Memory B cell (primary cell): ENCODE data around the gene CAMSAP2.

Source experiments
- ATAC-seq: fragments of 150-1000 bp; cut with Tn5 transposase; 2 replicates; pipeline ENCODE4 v1.10.0; 2021; ENCODE audit warnings: low read depth, mild to moderate bottlenecking, moderate library complexity
- DNase-seq, 2 donors: peaks; one replicate each; pipeline ENCODE4 v3.0.0; 2022; ENCODE audit warnings: low spot score in 2 of 2
- H3K27ac Mint-ChIP-seq: one replicate; pipeline ENCODE4 v1.8.0; 2022; ENCODE audit warnings: mild to moderate bottlenecking, moderate library complexity, mixed read lengths
- H3K27me3 Mint-ChIP-seq: one replicate; pipeline ENCODE4 v1.8.0; 2022; ENCODE audit warnings: mixed read lengths
- H3K36me3 Mint-ChIP-seq: one replicate; pipeline ENCODE4 v1.8.0; 2022; ENCODE audit warnings: mild to moderate bottlenecking, mixed read lengths
- H3K4me1 Mint-ChIP-seq: one replicate; pipeline ENCODE4 v1.8.0; 2022; ENCODE audit warnings: mixed read lengths
- H3K4me3 Mint-ChIP-seq: one replicate; pipeline ENCODE4 v1.8.0; 2022; ENCODE audit warnings: mild to moderate bottlenecking, moderate library complexity, mixed read lengths
- H3K9me3 Mint-ChIP-seq: one replicate; pipeline ENCODE4 v1.8.0; 2022; ENCODE audit warnings: mixed read lengths

The CAMSAP2 gene

GRCh38 chr1:200751717-200752116 lies 13.0 kb downstream of the CAMSAP2 start:
- H3K36me3 Mint-ChIP-seq, result no peaks in the 10 kb centered on the region
- H3K9me3 Mint-ChIP-seq, result no peaks in the 10 kb centered on the region
- no peak overlapping the region for H3K4me3 Mint-ChIP-seq
- DNase-seq (no peak), ATAC-seq (no peak)
- peaks cover 5% of the 10 kb centered on the region for H3K4me1 Mint-ChIP-seq
- peaks cover 3% of the 10 kb centered on the region for H3K27me3 Mint-ChIP-seq
- H3K27ac Mint-ChIP-seq, result no peak overlapping the region

DNA sequence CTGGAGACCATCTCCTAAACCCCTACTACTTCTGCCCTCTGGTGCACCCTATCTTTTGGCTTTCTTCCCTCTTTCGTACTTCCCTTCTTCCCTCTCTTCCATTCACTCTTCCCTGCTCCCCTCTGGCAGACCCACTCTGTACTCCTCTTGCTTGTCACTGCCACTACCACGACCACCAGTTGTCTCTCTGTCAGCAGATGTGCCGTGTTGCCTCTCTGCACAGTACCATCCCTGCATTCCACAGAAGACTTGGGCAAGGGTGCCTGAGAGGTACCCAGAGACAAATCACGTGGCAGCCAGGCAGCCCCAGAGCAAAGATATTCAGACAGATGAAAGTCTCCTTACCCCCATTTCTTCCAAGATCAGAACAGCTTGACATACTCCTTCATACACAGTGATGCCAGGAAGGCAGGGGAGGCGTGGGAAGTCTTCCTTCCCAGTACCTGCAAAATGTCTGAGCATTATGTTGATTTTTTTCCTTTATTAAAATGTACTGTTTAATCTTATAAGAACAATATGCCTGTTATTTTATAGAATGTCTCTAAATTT lies 15.0 kb downstream of the CAMSAP2 start:
- peaks cover 5% of the 10 kb centered on the region for H3K4me1 Mint-ChIP-seq
- H3K36me3 Mint-ChIP-seq, result no peaks in the 10 kb centered on the region
- H3K4me3 Mint-ChIP-seq, result no peak overlapping the region
- ATAC-seq (no peak), DNase-seq (no peak)
- H3K9me3 Mint-ChIP-seq, result no peaks in the 10 kb centered on the region
- H3K27me3 Mint-ChIP-seq, result peaks cover 3% of the 10 kb centered on the region
- no peak overlapping the region for H3K27ac Mint-ChIP-seq

DNA sequence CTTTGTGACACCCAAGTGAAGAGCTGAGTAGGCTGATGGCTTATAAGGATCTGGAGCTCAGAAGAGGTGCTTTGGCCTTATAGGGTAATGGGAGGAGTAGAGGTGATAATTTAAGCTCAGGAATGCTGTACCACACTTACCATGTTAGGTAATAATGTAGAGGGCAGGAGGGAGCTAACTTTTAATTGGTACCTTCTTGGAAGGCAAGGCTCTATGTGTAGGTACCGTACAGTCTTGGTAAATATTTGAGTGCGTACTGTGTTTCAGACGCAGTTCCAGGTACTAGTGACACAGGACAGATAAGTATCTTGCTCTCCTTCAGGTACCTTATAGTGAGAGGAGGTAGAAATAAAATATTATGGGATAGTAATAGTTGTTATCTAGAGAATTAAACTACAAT lies 16.8 kb downstream of the CAMSAP2 start:
- Mint-ChIP-seq H3K4me3 (no peak overlapping the region), H3K9me3 (no peaks in the 10 kb centered on the region), H3K36me3 (no peaks in the 10 kb centered on the region), H3K4me1 (peaks cover 5% of the 10 kb centered on the region), H3K27me3 (peaks cover 3% of the 10 kb centered on the region), H3K27ac (no peak overlapping the region)
- DNase-seq (no peak), ATAC-seq (no peak)

DNA sequence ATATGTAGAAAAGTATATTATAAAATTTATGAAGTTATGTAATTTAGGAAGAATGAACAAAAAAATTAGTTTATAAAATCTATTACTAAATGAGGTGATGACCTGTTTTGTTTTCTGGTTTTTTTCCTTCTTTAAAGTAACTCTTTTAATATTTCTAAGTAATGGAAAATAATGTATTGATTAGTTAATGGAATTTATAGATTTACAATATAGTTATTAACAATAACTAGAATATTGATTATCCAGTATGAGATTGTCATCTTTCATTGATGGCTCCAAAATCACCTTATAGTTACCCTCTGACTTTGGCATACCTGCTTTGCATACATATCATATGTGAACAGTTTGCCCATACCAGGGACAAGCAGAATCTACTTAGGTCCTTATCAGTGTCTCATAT lies 23.4 kb downstream of the CAMSAP2 start:
- ATAC-seq (no peak), DNase-seq (no peak)
- no peaks in the 10 kb centered on the region for H3K4me1 Mint-ChIP-seq
- no peak overlapping the region for H3K27ac Mint-ChIP-seq
- no peak overlapping the region for H3K4me3 Mint-ChIP-seq
- no peaks in the 10 kb centered on the region for H3K9me3 Mint-ChIP-seq
- H3K36me3 Mint-ChIP-seq, result no peaks in the 10 kb centered on the region
- H3K27me3 Mint-ChIP-seq, result peaks cover 2% of the 10 kb centered on the region

DNA sequence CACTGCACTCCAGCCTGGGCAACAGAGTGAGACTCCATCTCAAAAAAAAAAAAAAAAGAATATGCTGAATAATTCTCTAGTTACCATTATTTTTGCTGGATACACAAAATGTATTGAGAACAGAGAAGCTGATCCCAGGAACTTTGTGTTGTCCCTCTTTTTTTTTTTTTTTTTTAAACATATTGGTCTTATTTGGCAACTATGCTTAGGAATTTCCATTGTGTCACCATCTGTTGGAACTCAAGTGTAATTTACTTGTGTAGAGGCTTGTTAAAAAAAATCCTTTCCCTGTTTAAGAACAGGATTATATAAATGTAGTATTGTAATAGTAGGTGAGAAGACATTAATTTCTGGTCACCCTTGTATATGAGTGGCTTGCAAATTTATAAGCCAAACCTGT lies 28.6 kb downstream of the CAMSAP2 start:
- ATAC-seq (no peak), DNase-seq (no peak)
- Mint-ChIP-seq H3K27me3 (peaks cover 10% of the 10 kb centered on the region), H3K36me3 (no peaks in the 10 kb centered on the region), H3K4me1 (no peaks in the 10 kb centered on the region), H3K9me3 (no peaks in the 10 kb centered on the region), H3K27ac (no peak overlapping the region), H3K4me3 (no peak overlapping the region)

DNA sequence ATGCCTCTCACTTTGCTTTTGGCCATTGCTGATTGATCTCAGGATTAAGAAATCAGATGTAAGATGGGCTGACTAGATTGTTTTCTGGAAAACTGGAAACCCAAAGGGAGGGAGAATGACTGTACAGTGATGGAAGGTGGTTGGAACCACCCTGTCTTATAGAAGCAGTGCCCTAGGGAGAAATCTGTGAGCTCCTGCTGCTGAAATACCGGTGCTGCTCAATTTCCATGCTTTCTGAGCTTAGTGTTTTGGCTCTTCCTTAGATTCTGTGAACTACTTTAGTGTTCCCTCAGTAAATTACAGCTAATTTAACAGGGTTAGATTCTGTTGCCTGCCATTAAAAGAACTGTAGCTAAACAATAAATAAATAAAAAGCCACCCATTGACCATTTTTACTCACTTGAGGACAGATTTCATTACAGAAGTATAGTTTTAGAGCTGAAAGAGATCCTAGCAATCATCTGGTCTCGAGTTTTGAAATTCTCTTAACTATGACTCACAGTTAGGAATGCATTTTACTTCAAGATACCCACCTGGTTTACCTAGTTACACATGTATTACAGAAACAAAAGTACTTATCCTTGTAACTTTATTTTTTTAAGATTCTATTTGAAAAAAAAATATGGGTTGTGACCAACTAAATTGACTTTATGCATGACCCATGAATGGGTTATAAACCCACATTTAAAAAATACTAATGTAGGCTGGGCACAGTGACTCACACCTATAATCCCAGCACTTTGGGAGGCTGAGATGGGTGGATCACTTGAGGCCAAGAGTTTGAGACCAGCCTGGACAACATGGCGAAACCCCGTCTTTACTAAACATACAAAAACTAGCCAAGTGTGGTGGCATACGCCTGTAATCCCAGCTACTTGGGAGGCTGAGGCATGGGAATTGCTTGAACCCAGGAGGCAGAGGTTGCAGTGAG lies 33.2 kb downstream of the CAMSAP2 start:
- DNase-seq (no peak), ATAC-seq (no peak)
- Mint-ChIP-seq H3K27me3 (peaks cover 7% of the 10 kb centered on the region), H3K9me3 (no peaks in the 10 kb centered on the region), H3K4me1 (peaks cover 8% of the 10 kb centered on the region), H3K27ac (no peak overlapping the region), H3K4me3 (no peak overlapping the region), H3K36me3 (no peaks in the 10 kb centered on the region)

DNA sequence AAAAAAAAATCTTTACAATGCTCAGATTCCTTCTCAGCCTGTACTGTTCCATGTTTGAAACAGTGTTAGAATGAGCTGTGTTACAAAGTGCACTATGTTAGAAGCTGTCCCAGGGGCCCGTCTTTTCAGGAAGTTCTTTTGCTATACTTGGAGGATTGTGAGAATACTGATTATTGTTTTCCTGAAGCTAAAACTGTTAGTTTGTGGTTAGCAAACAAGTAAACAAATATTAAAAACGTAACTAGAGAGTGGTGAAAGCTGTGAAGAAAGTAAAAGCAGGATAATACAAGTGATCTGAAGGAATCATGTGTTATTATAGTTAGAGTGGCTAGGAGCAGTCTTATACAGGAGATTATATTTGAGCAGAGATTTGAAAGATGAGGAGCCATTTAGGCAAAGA lies 35.6 kb downstream of the CAMSAP2 start:
- no peak overlapping the region for H3K4me3 Mint-ChIP-seq
- no peak overlapping the region for H3K27ac Mint-ChIP-seq
- H3K9me3 Mint-ChIP-seq, result no peaks in the 10 kb centered on the region
- peaks cover 8% of the 10 kb centered on the region for H3K4me1 Mint-ChIP-seq
- DNase-seq (no peak), ATAC-seq (no peak)
- no peaks in the 10 kb centered on the region for H3K36me3 Mint-ChIP-seq
- H3K27me3 Mint-ChIP-seq, result peaks cover 2% of the 10 kb centered on the region

- no peak for DNase-seq
- Mint-ChIP-seq H3K36me3 (no peaks in the 10 kb centered on the region), H3K4me1 (peaks cover 8% of the 10 kb centered on the region), H3K9me3 (no peaks in the 10 kb centered on the region), H3K27me3 (peaks cover 2% of the 10 kb centered on the region), H3K4me3 (no peak overlapping the region), H3K27ac (no peak overlapping the region)
- no peak for ATAC-seq
These were observed 36.2 kb downstream of the CAMSAP2 start for GRCh38 chr1:200774735-200775444.

- ATAC-seq (no peak), DNase-seq (no peak)
- H3K27me3 Mint-ChIP-seq, result peaks cover 1% of the 10 kb centered on the region
- H3K36me3 Mint-ChIP-seq, result no peaks in the 10 kb centered on the region
- no peaks in the 10 kb centered on the region for H3K9me3 Mint-ChIP-seq
- H3K4me3 Mint-ChIP-seq, result no peak overlapping the region
- H3K27ac Mint-ChIP-seq, result no peak overlapping the region
- H3K4me1 Mint-ChIP-seq, result peaks cover 13% of the 10 kb centered on the region
These were observed 37.2 kb downstream of the CAMSAP2 start for GRCh38 chr1:200775850-200776249.

GRCh38 chr1:200776949-200777348 lies 38.3 kb downstream of the CAMSAP2 start:
- H3K36me3 Mint-ChIP-seq, result no peaks in the 10 kb centered on the region

DNA sequence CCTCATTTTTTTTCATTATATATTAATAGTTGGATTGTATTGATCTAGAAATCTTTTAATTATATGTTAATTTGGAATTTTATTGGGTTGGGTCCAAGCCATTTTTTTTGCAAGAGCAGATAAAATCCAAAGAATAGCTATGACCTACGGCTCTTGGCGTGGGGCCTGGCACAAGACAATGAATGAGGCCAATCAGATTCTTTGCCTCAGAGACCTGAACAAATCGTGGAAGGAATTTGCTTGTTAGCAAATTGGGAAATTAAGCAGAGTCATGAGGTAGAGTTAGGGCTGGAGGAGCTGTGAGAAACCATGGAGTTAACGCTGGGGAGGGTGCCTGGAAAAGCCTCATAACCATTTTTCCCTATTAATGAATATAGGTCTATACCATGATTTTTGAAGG lies 40.1 kb downstream of the CAMSAP2 start:
- H3K4me3 Mint-ChIP-seq, result no peak overlapping the region
- no peak for ATAC-seq
- no peak overlapping the region for H3K27ac Mint-ChIP-seq
- H3K36me3 Mint-ChIP-seq, result peaks cover 4% of the 10 kb centered on the region
- no peak for DNase-seq
- no peaks in the 10 kb centered on the region for H3K27me3 Mint-ChIP-seq
- peaks cover 13% of the 10 kb centered on the region for H3K4me1 Mint-ChIP-seq
- H3K9me3 Mint-ChIP-seq, result peaks cover 4% of the 10 kb centered on the region

More at GRCh38 chr1:200776949-200777348, 38.3 kb downstream of the CAMSAP2 start:
- ATAC-seq (no peak), DNase-seq (no peak)
- H3K27ac Mint-ChIP-seq, result no peak overlapping the region
- peaks cover 13% of the 10 kb centered on the region for H3K4me1 Mint-ChIP-seq
- H3K27me3 Mint-ChIP-seq, result no peaks in the 10 kb centered on the region
- H3K4me3 Mint-ChIP-seq, result no peak overlapping the region
- no peaks in the 10 kb centered on the region for H3K9me3 Mint-ChIP-seq

- Mint-ChIP-seq H3K27ac (no peak overlapping the region), H3K9me3 (peaks cover 4% of the 10 kb centered on the region), H3K27me3 (no peaks in the 10 kb centered on the region), H3K4me1 (peaks cover 10% of the 10 kb centered on the region), H3K36me3 (peaks cover 5% of the 10 kb centered on the region), H3K4me3 (no peak overlapping the region)
- DNase-seq (no peak), ATAC-seq (no peak)
These were observed 40.6 kb downstream of the CAMSAP2 start for GRCh38 chr1:200779326-200779725.

DNA sequence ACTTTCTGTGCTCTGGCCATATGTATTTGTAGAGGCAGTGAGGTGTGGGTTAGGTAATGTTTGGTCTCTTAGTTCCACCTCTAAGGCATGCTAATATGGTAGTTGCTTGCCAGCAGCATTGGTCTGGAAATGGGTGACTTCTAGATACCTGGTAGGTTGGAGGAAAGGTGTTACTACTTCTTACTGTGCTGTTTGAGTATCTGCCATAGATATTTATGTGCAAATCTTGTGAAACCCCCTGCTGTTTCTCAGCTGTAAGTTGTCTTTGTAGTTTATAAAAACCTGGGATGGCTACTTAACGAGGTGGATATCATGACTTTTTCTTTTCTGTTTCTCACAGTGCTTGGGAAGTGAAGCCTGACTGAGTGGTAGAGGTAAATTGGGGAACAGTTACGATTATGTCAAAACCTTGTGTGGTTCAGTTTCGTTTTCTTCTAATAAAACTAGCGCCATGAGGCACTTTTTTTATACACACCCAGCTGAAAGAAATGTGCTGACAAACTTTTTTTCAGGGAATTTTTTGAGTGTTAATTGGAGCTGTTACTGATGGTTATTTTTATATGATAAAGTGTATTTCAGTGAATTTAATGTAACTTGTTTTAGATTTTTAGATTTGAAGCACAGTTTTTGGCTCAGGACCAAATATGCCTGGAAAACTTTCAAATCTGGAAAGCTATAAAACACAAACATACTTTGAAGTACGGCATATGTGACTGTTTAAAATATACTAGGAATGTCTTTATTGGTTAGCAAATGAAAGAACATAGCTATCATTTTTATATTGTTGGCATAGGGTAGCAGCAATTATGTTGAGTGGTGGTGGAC lies 42.1 kb downstream of the CAMSAP2 start:
- H3K36me3 Mint-ChIP-seq, result peaks cover 5% of the 10 kb centered on the region
- peaks cover 5% of the 10 kb centered on the region for H3K4me1 Mint-ChIP-seq
- H3K9me3 Mint-ChIP-seq, result peaks cover 4% of the 10 kb centered on the region
- DNase-seq (no peak), ATAC-seq (peak; percentile 43)
- peak overlapping the region; percentile 48 for H3K4me3 Mint-ChIP-seq
- H3K27ac Mint-ChIP-seq, result peak overlapping the region; percentile 74
- no peaks in the 10 kb centered on the region for H3K27me3 Mint-ChIP-seq
